HEK293T (cell line): ENCODE results near the gene ARHGEF19.
A peak's percentile ranks its signal among the peaks of the same experiment; 100 is the strongest.

Experiments
- CTCF ChIA-PET: fragments of 350-600 bp; formaldehyde crosslinking; extraction: SDS; loops from one replicate; lab custom pipeline; 2021; ENCODE audit warnings: antibody characterized with exemption, inconsistent platforms; lab: Yijun Ruan, JAX
- POLR2A ChIA-PET: fragments of 350-600 bp; formaldehyde crosslinking; extraction: SDS; loops from one replicate; lab custom pipeline; 2020; ENCODE audit warnings: antibody characterized with exemption, inconsistent platforms; lab: Yijun Ruan, JAX
- DNase-seq: peaks from one replicate; pipeline ENCODE4 v3.0.0; 2012; ENCODE audit warnings: mixed read lengths; ENCODE audit errors: extremely low spot score
- ARNT ChIP-seq: fragments of 450-650 bp; IDR thresholded peaks from 2 replicates; pipeline ENCODE4 v1.6.1; 2017; ENCODE audit warnings: mild to moderate bottlenecking
- BHLHE40 ChIP-seq: fragments of 450-650 bp; IDR thresholded peaks from 2 replicates; pipeline ENCODE4 v1.6.1; 2016; ENCODE audit warnings: mild to moderate bottlenecking, moderate library complexity, borderline replicate concordance
- CTBP1 ChIP-seq: fragments of 450-650 bp; IDR thresholded peaks from 2 replicates; pipeline ENCODE4 v1.6.1; 2016; ENCODE audit warnings: borderline replicate concordance
- ELF4 ChIP-seq: fragments of 450-650 bp; IDR thresholded peaks from 2 replicates; pipeline ENCODE4 v1.6.1; 2017; ENCODE audit warnings: antibody characterized with exemption
- FOXA1 ChIP-seq: fragments of 450-650 bp; IDR thresholded peaks from 2 replicates; pipeline ENCODE4 v1.6.1; 2016; ENCODE audit warnings: mild to moderate bottlenecking
- FOXK2 ChIP-seq: fragments of 450-650 bp; IDR thresholded peaks from 2 replicates; pipeline ENCODE4 v1.6.1; 2016; ENCODE audit warnings: mild to moderate bottlenecking
- FOXM1 ChIP-seq: fragments of 450-650 bp; IDR thresholded peaks from 2 replicates; pipeline ENCODE4 v1.6.1; 2017; ENCODE audit warnings: mild to moderate bottlenecking, borderline replicate concordance
- HDGF ChIP-seq: fragments of 450-650 bp; IDR thresholded peaks from 2 replicates; pipeline ENCODE4 v1.6.1; 2017; ENCODE audit warnings: antibody characterized with exemption, borderline replicate concordance
- L3MBTL2 ChIP-seq: fragments of 450-650 bp; conservative IDR thresholded peaks from 2 replicates; pipeline ENCODE4 v1.6.1; 2016; ENCODE audit warnings: mild to moderate bottlenecking
- LEF1 ChIP-seq: fragments of 450-650 bp; IDR thresholded peaks from 2 replicates; pipeline ENCODE4 v1.6.1; 2017; ENCODE audit warnings: mild to moderate bottlenecking, borderline replicate concordance
- NFRKB ChIP-seq: fragments of 450-650 bp; IDR thresholded peaks from 2 replicates; pipeline ENCODE4 v1.6.1; 2016; ENCODE audit warnings: mild to moderate bottlenecking, moderate library complexity
- PKNOX1 ChIP-seq: fragments of 450-650 bp; IDR thresholded peaks from 2 replicates; pipeline ENCODE4 v1.6.1; 2016
- SP1 ChIP-seq: fragments of 450-650 bp; IDR thresholded peaks from 2 replicates; pipeline ENCODE4 v1.6.1; 2017
- SUZ12 ChIP-seq: fragments of 450-650 bp; IDR thresholded peaks from 2 replicates; pipeline ENCODE4 v1.6.1; 2016; ENCODE audit warnings: mild to moderate bottlenecking
- TARDBP ChIP-seq: fragments of 450-650 bp; IDR thresholded peaks from 2 replicates; pipeline ENCODE4 v1.6.1; 2016
- ZNF384 ChIP-seq: fragments of 450-650 bp; IDR thresholded peaks from 2 replicates; pipeline ENCODE4 v1.6.1; 2016

ARHGEF19 gene

GRCh38 chr1:16183179-16183578, 29.3 kb downstream of the ARHGEF19 start:
- CTCF ChIA-PET, result interaction anchor here (9.1 kb wide), 1 partner anchor 102 kb away, joined by 123 read pairs; no protein-coding TSS in a partner anchor
- TF ChIP-seq FOXK2 (no peak), BHLHE40 (no peak), CTBP1 (no peak), SP1 (no peak), SUZ12 (no peak), ARNT (no peak), FOXM1 (no peak), HDGF (no peak), NFRKB (no peak), ZNF384 (no peak), L3MBTL2 (no peak), PKNOX1 (no peak), FOXA1 (no peak), LEF1 (no peak), TARDBP (no peak), ELF4 (no peak)
- POLR2A ChIA-PET, result no interaction called here
- no peak for DNase-seq

GRCh38 chr1:16181887-16182719, 30.3 kb downstream of the ARHGEF19 start:
- POLR2A ChIA-PET, result no interaction called here
- TF ChIP-seq NFRKB (no peak), ZNF384 (no peak), LEF1 (no peak), FOXK2 (no peak), SP1 (no peak), HDGF (no peak), FOXM1 (no peak), SUZ12 (no peak), L3MBTL2 (no peak), TARDBP (no peak), PKNOX1 (no peak), ELF4 (no peak), CTBP1 (no peak), BHLHE40 (no peak), FOXA1 (no peak)
- CTCF ChIA-PET, result interaction anchor here (1.8 to 2.7 kb wide), 2 partner anchors 100 to 103 kb away, joined by 9 read pairs; no protein-coding TSS in a partner anchor
- no peak for DNase-seq

GRCh38 chr1:16180291-16180824, 32.1 kb downstream of the ARHGEF19 start:
- POLR2A ChIA-PET, result no interaction called here
- CTCF ChIA-PET, result interaction anchor here (1.8 to 2.7 kb wide), 2 partner anchors 98 to 102 kb away, joined by 9 read pairs; no protein-coding TSS in a partner anchor
- no peak for DNase-seq

GRCh38 chr1:16178596-16179497, 33.6 kb downstream of the ARHGEF19 start:
- no peak for TF ChIP-seq CTBP1
- no peak for TF ChIP-seq FOXM1
- TF ChIP-seq ZNF384, result no peak
- no peak for DNase-seq
- ChIA-PET POLR2A (no interaction called here), CTCF (no interaction called here)

More at GRCh38 chr1:16180291-16180824, 32.1 kb downstream of the ARHGEF19 start:
- TF ChIP-seq NFRKB (no peak), FOXK2 (no peak), CTBP1 (no peak), PKNOX1 (no peak), ARNT (no peak), ZNF384 (peak; percentile 35; the same call in 1 of the 2 replicates)

- ChIA-PET CTCF (no interaction called here), POLR2A (no interaction called here)
- no peak for TF ChIP-seq ARNT
- TF ChIP-seq PKNOX1, result no peak
- no peak for TF ChIP-seq BHLHE40
- TF ChIP-seq ZNF384, result no peak
- no peak for TF ChIP-seq SP1
- no peak for TF ChIP-seq CTBP1
- TF ChIP-seq FOXM1, result no peak
- TF ChIP-seq SUZ12, result no peak
- TF ChIP-seq FOXA1, result no peak
- no peak for TF ChIP-seq LEF1
- TF ChIP-seq FOXK2, result no peak
- DNase-seq, result no peak
Observed at GRCh38 chr1:16177306-16177705, 35.1 kb downstream of the ARHGEF19 start.
